ENCODE data around the gene DCP1B.
"Not testable (repeated sequence)": the region's sequence is repeated elsewhere in the genome, so short reads cannot be mapped to it uniquely, and the experiment has no call there.

Gene DCP1B

GRCh38 chr12:1962051-1963020 lies 41.9 kb downstream of the DCP1B start:
- Histone ChIP-seq H3K4me1 (ENCODE audit: control insufficient read depth, insufficient read depth, low read length, poor library complexity, severe bottlenecking) (no peaks in the 10 kb centered on the region), H3K27ac (ENCODE audit: insufficient read depth, low read length, poor library complexity, severe bottlenecking) (no peak overlapping the region), H3K9me3 (ENCODE audit: control insufficient read depth, low read length) (no peaks in the 10 kb centered on the region), H3K36me3 (ENCODE audit: control insufficient read depth, insufficient read depth, low read length) (peaks cover 27% of the 10 kb centered on the region), H3K4me3 (ENCODE audit: insufficient read depth, low read depth, low read length, poor library complexity, severe bottlenecking) (no peak overlapping the region), H3K27me3 (replicated peaks; ENCODE audit: control insufficient read depth, insufficient read depth, low read length, poor library complexity, severe bottlenecking) (no peaks in the 10 kb centered on the region)
- no peak for DNase-seq

- Histone ChIP-seq H3K4me1 (ENCODE audit: control insufficient read depth, insufficient read depth, low read length, poor library complexity, severe bottlenecking) (no peaks in the 10 kb centered on the region), H3K9me3 (ENCODE audit: control insufficient read depth, low read length) (no peaks in the 10 kb centered on the region), H3K4me3 (ENCODE audit: insufficient read depth, low read depth, low read length, poor library complexity, severe bottlenecking) (no peak overlapping the region), H3K27ac (ENCODE audit: insufficient read depth, low read length, poor library complexity, severe bottlenecking) (no peak overlapping the region), H3K36me3 (ENCODE audit: control insufficient read depth, insufficient read depth, low read length) (peaks cover 22% of the 10 kb centered on the region), H3K27me3 (replicated peaks; ENCODE audit: control insufficient read depth, insufficient read depth, low read length, poor library complexity, severe bottlenecking) (no peaks in the 10 kb centered on the region)
- no peak for DNase-seq
These were observed 47.5 kb downstream of the DCP1B start for GRCh38 chr12:1956716-1957115.

- H3K4me3 ChIP-seq (ENCODE audit: insufficient read depth, low read depth, low read length, poor library complexity, severe bottlenecking): no peak overlapping the region
- H3K36me3 ChIP-seq (ENCODE audit: control insufficient read depth, insufficient read depth, low read length): peaks cover 77% of the 10 kb centered on the region
- H3K27me3 ChIP-seq (replicated peaks; ENCODE audit: control insufficient read depth, insufficient read depth, low read length, poor library complexity, severe bottlenecking): no peaks in the 10 kb centered on the region
- H3K4me1 ChIP-seq (ENCODE audit: control insufficient read depth, insufficient read depth, low read length, poor library complexity, severe bottlenecking): no peaks in the 10 kb centered on the region
- no peak for DNase-seq
- no peak overlapping the region for H3K27ac ChIP-seq (ENCODE audit: insufficient read depth, low read length, poor library complexity, severe bottlenecking)
- no peaks in the 10 kb centered on the region for H3K9me3 ChIP-seq (ENCODE audit: control insufficient read depth, low read length)
These were observed 54.3 kb downstream of the DCP1B start for GRCh38 chr12:1949771-1950470.

- no peak for DNase-seq
- no peaks in the 10 kb centered on the region for H3K9me3 ChIP-seq (ENCODE audit: control insufficient read depth, low read length)
- H3K4me1 ChIP-seq (ENCODE audit: control insufficient read depth, insufficient read depth, low read length, poor library complexity, severe bottlenecking): no peaks in the 10 kb centered on the region
- H3K27me3 ChIP-seq (replicated peaks; ENCODE audit: control insufficient read depth, insufficient read depth, low read length, poor library complexity, severe bottlenecking): no peaks in the 10 kb centered on the region
- no peak overlapping the region for H3K27ac ChIP-seq (ENCODE audit: insufficient read depth, low read length, poor library complexity, severe bottlenecking)
- peaks cover 77% of the 10 kb centered on the region for H3K36me3 ChIP-seq (ENCODE audit: control insufficient read depth, insufficient read depth, low read length)
- no peak overlapping the region for H3K4me3 ChIP-seq (ENCODE audit: insufficient read depth, low read depth, low read length, poor library complexity, severe bottlenecking)
These were observed 55.4 kb downstream of the DCP1B start for GRCh38 chr12:1948883-1949282.

GRCh38 chr12:1947081-1947480 lies 57.2 kb downstream of the DCP1B start:
- no peaks in the 10 kb centered on the region for H3K4me1 ChIP-seq (ENCODE audit: control insufficient read depth, insufficient read depth, low read length, poor library complexity, severe bottlenecking)
- no peak overlapping the region for H3K27ac ChIP-seq (ENCODE audit: insufficient read depth, low read length, poor library complexity, severe bottlenecking)
- H3K9me3 ChIP-seq (ENCODE audit: control insufficient read depth, low read length): no peaks in the 10 kb centered on the region
- H3K27me3 ChIP-seq (replicated peaks; ENCODE audit: control insufficient read depth, insufficient read depth, low read length, poor library complexity, severe bottlenecking): no peaks in the 10 kb centered on the region
- no peak overlapping the region for H3K4me3 ChIP-seq (ENCODE audit: insufficient read depth, low read depth, low read length, poor library complexity, severe bottlenecking)
- peaks cover 59% of the 10 kb centered on the region for H3K36me3 ChIP-seq (ENCODE audit: control insufficient read depth, insufficient read depth, low read length)
- no peak for DNase-seq

- H3K9me3 ChIP-seq (ENCODE audit: control insufficient read depth, low read length): no peaks in the 10 kb centered on the region
- H3K4me1 ChIP-seq (ENCODE audit: control insufficient read depth, insufficient read depth, low read length, poor library complexity, severe bottlenecking): no peaks in the 10 kb centered on the region
- H3K36me3 ChIP-seq (ENCODE audit: control insufficient read depth, insufficient read depth, low read length): peaks cover 53% of the 10 kb centered on the region
- H3K27ac ChIP-seq (ENCODE audit: insufficient read depth, low read length, poor library complexity, severe bottlenecking): no peak overlapping the region
- no peak for DNase-seq
- no peak overlapping the region for H3K4me3 ChIP-seq (ENCODE audit: insufficient read depth, low read depth, low read length, poor library complexity, severe bottlenecking)
- no peaks in the 10 kb centered on the region for H3K27me3 ChIP-seq (replicated peaks; ENCODE audit: control insufficient read depth, insufficient read depth, low read length, poor library complexity, severe bottlenecking)
These were observed 58.0 kb downstream of the DCP1B start for GRCh38 chr12:1946296-1946695.

GRCh38 chr12:1945502-1945901 lies 58.8 kb downstream of the DCP1B start:
- H3K4me3 ChIP-seq (ENCODE audit: insufficient read depth, low read depth, low read length, poor library complexity, severe bottlenecking); H3K4me1 ChIP-seq (ENCODE audit: control insufficient read depth, insufficient read depth, low read length, poor library complexity, severe bottlenecking); H3K9me3 ChIP-seq (ENCODE audit: control insufficient read depth, low read length); H3K27me3 ChIP-seq (replicated peaks; ENCODE audit: control insufficient read depth, insufficient read depth, low read length, poor library complexity, severe bottlenecking); H3K27ac ChIP-seq (ENCODE audit: insufficient read depth, low read length, poor library complexity, severe bottlenecking); DNase-seq: not testable (repeated sequence)
- H3K36me3 ChIP-seq (ENCODE audit: control insufficient read depth, insufficient read depth, low read length): peaks cover 48% of the 10 kb centered on the region

- no peak overlapping the region for H3K4me3 ChIP-seq (ENCODE audit: insufficient read depth, low read depth, low read length, poor library complexity, severe bottlenecking)
- H3K27ac ChIP-seq (ENCODE audit: insufficient read depth, low read length, poor library complexity, severe bottlenecking): no peak overlapping the region
- H3K36me3 ChIP-seq (ENCODE audit: control insufficient read depth, insufficient read depth, low read length): peaks cover 11% of the 10 kb centered on the region
- peak; percentile 73 to 84 (median 78) for DNase-seq
- no peaks in the 10 kb centered on the region for H3K9me3 ChIP-seq (ENCODE audit: control insufficient read depth, low read length)
- H3K4me1 ChIP-seq (ENCODE audit: control insufficient read depth, insufficient read depth, low read length, poor library complexity, severe bottlenecking): no peaks in the 10 kb centered on the region
- H3K27me3 ChIP-seq (replicated peaks; ENCODE audit: control insufficient read depth, insufficient read depth, low read length, poor library complexity, severe bottlenecking): no peaks in the 10 kb centered on the region
These were observed 64.3 kb downstream of the DCP1B start for GRCh38 chr12:1939801-1940607.

- Histone ChIP-seq H3K9me3 (ENCODE audit: control insufficient read depth, low read length) (no peaks in the 10 kb centered on the region), H3K36me3 (ENCODE audit: control insufficient read depth, insufficient read depth, low read length) (peaks cover 11% of the 10 kb centered on the region), H3K27ac (ENCODE audit: insufficient read depth, low read length, poor library complexity, severe bottlenecking) (no peak overlapping the region), H3K4me3 (ENCODE audit: insufficient read depth, low read depth, low read length, poor library complexity, severe bottlenecking) (no peak overlapping the region), H3K4me1 (ENCODE audit: control insufficient read depth, insufficient read depth, low read length, poor library complexity, severe bottlenecking) (no peaks in the 10 kb centered on the region), H3K27me3 (replicated peaks; ENCODE audit: control insufficient read depth, insufficient read depth, low read length, poor library complexity, severe bottlenecking) (no peaks in the 10 kb centered on the region)
- no peak for DNase-seq
These were observed 64.9 kb downstream of the DCP1B start for GRCh38 chr12:1939331-1939730.
